GM18505 (cell line): ENCODE data around the gene NECTIN3.
A peak's percentile ranks its signal among the peaks of the same experiment; 100 is the strongest.

Experiments
- ATAC-seq: cut with Tn5 transposase; IDR thresholded peaks from one replicate; pipeline ENCODE4 v1.9.1; 2021; ENCODE audit not compliant: unreplicated experiment
- POLR2A ChIP-seq: IDR thresholded peaks from 4 replicates; pipeline ENCODE4 v1.6.1; 2011; ENCODE audit warnings: borderline replicate concordance; ENCODE audit not compliant: insufficient read depth, insufficient read length; ENCODE audit errors: extremely low read depth

Gene NECTIN3

DNA sequence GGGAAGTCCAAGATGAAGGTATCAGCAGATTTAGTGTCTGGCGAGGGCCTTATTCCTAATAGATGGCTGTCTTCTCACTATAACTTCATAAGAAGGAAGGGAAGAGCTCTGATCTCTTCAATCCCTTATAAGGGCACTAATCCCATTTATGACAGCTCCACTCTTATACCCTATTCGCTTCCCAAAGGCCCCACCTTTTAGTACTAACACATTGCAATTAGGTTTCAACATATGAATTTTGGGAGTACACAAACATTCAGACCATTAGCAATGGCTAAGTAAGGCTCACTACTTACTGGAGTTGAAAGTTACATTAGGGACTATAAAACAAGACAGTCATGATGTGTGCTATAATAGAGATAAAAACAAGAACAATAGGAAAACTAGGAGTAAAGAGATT, 118.9 kb downstream of the NECTIN3 start:
- TF ChIP-seq POLR2A = no peak
- ATAC-seq = no peak

DNA sequence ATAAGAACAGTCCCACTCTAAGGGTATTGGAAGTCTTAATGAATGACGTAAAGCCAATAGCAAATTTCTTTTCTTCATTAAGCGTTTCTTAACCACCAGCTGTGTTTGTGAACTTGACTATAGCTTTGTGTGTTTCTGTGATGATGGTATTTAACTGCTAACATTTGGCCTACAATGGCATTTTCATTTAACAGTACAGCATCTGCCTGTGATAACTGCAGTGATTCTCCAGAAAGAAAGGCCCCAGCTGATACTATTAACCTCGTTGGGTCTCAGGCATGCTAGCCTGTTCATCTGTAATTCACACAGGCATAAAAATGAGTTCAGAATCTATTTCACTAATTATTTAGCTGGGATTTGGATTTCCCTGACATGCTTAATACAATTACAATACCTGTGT, 121.9 kb downstream of the NECTIN3 start:
- ATAC-seq = no peak

DNA sequence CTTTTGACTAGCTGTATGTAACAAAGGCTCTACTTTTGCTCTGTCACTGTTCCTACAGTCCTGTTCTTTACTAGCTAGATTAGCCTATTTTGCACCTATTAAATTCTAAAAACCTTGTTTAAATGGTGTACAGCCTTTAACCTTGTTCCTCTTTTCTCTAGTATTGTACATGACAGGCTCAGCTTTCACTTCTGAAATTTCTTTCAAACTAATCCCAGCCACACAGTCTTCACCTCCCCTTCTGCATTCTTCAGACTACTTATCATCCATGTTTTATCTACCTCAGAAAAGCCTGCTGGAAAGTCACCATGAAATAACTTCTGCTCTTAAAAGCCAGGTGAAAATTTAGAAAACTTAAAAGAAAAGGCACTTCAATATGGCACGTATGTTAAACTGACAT, 122.4 kb downstream of the NECTIN3 start:
- no peak for TF ChIP-seq POLR2A
- ATAC-seq = peak; percentile 49

More for the DNA sequence above, 121.9 kb downstream of the NECTIN3 start:
- no peak for TF ChIP-seq POLR2A

DNA sequence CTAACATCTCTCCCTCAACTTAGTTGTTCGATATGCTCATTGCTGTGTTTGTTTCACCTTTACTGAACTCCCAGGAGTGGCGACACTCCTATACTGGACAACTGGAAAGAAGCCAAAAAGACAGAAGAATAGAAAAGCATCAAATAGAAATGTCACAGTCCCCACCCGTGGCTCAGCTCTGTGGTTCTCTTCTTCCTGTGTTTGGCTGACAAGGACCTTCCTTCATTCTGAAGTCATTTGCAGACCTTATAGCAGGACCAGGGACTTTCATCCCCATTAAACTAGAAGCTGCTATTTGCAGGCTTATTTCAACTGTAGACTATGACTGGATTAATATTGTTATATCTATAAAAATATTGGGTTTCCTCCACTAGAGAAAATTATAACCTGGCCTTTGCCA, 125.9 kb downstream of the NECTIN3 start:
- no peak for TF ChIP-seq POLR2A
- no peak for ATAC-seq

DNA sequence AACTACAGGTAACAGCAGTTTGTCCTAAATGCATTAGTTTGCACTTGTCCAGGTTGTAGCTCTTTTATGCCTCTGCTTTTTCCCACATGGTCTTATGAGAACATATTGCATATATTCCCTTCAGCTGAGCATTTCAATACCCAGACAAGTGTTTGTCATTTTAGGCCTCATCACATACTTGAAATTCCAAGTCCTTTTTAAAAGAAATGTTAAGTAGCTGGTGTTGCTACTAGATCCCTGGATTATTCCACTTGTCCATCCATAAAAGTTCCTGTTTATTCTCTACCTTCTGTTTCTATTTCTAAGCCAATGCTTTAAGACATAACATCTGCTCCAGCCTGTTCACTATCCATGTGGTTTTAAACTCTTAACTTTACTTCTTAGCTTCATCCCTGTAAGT, 128.4 kb downstream of the NECTIN3 start:
- no peak for TF ChIP-seq POLR2A
- no peak for ATAC-seq

DNA sequence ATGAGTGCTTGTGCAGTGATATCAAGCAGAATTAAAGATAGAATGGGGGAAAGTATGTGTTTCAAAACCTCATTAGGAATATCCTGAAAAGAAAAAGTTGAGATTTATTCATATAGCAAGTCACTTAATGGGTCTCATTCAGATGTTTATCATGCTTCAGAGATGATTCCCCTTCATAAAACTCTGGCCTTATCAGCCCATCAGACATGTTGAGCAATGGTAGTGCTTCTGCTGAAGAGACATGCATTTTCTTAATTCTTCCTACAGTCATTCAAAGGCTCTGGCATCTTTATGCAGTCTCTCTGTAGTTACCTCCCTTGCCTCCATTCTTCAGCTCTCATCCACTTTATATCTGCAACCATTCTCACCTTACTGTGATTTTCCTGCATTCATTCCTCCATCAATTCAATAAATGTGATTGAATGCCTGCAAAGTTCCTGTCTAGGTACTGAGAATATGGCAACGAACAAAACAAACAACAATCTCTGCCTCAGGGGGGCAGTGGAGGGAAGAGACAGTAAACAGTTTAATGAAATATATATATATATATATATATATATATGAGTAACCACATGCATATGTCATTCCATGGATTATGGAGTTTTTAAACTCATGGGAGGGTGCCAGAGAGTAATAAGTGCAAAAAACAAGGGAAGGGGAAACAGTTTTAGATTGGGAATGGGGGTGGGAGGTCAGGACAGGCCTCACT, 138.5 kb downstream of the NECTIN3 start:
- TF ChIP-seq POLR2A = no peak
- ATAC-seq = no peak

DNA sequence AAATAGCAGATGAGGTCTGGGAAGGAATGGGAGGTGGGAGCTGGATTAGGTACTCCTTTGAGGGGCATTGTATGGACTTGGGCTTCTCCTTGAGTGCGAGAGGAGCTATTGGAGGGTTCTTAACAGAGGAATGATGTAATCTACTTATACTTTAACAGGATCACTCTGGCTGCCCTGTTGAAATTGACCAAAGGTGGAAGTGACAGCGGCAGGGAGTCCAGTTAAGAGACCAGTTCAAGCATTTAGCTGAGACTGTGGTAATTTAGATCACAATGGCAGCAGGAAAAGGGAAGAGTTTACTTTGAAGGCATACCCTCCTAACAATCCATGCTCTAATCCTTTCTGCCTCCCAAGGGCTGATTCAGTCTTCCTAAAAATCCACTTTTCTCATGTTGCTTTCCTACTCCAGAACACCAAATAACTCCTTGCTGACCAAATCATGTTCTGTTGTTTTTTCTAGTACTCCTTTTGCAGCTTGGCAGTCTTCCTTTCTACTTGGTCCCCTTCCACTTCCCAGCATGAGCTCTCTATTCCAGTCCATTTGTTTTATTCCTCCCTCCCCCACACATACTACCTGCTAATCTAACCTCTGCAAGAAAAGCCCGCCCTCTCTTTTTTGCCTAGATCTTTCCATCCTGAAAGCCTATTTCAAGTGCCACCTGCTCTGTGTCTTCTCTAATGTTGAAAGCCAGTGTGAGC, 139.4 kb downstream of the NECTIN3 start:
- no peak for TF ChIP-seq POLR2A
- ATAC-seq = no peak

DNA sequence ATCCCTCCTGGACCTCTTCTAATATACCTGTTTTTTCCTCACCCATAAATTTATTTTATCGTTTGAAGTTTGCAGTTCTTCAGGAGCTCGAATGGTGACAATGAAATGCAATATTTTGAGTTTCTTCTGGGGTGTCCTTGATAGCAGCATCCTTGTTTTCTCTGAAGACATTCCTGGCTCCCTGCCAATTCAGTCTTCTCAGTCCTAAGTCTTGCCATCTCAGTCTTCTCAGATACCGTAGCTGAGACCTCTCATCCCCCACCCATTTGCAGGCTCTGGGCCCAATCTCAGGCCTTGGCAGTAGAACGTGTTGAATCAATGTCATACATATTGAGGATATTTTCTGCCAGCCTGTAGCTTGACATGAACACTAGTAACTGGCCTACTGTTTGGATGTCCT, 140.9 kb downstream of the NECTIN3 start:
- TF ChIP-seq POLR2A = no peak
- no peak for ATAC-seq

DNA sequence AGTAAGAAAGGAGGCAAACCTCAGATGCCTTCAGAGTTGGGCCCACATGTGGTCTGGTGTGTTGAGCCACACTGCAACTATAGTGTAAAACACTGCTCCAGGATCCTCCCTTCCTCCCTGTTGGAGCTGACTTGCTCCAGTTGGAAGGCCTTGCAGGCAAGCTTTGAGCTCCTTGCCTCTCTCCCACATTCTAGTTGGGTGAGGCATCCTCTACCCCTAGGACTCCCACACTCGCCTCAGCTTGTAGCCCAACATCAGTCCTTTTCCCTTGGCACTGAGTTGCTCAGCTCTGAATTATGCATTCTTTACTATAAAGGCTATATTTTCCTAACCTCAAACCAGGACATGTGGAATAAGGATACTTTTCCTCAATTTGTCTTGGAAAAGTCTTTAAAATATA, 143.9 kb downstream of the NECTIN3 start:
- no peak for ATAC-seq
- no peak for TF ChIP-seq POLR2A

DNA sequence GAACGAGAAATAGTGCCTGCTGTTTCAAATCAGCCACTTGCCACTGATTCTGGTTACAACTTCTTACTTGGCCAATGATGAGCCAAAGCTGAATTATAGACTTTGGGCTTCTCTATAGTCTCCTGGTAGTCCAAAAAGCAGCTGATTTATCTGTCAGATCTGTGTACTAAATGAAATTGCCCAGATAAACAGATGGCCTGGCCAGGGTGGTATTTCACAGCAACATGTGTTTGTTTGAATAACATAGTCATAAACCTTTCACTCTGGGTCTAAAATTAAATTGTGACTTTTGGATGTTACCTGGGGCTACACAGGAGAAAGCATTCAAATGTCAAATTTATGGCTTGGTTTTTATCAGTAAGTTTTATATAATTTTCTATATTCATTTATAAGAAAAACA, 147.0 kb downstream of the NECTIN3 start:
- ATAC-seq = no peak
- no peak for TF ChIP-seq POLR2A

DNA sequence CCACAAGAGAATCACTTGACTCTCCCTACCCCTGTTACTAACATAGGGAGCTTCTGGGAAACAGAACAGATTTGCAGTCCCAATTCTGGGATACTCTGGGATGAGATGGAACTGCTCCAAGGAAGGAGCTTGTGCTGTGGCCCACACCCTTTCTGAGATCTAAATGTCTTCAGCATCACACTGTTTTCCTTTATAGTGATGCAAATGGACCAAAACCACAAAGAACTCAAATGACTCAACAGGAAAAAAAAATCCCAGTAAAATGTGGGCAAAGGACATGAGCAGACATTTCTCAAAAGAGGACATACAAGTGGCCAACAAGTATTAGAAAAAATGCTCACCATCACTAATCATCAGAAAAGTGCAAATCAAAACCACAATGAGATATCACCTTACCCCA, 155.6 kb downstream of the NECTIN3 start:
- no peak for ATAC-seq
- TF ChIP-seq POLR2A = no peak

DNA sequence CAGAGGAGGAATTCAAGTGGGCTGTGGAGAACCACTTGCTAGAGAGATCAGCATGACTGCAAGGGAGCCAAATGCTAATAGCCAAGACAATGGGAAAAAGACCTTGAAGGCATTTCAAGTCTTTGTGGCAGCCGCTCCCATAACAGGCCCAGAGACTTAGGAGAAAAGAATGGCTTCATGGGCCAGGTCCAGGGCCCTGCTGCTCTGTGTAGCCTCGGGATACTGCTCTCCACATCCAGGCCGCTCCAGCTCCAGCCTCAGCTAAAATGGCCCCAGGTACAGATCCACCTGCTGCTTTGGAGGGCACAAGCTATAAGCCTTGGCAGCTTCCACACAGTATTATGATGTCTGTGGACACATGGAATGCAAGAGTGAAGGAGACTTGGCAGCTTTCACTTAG, 157.7 kb downstream of the NECTIN3 start:
- TF ChIP-seq POLR2A = no peak

DNA sequence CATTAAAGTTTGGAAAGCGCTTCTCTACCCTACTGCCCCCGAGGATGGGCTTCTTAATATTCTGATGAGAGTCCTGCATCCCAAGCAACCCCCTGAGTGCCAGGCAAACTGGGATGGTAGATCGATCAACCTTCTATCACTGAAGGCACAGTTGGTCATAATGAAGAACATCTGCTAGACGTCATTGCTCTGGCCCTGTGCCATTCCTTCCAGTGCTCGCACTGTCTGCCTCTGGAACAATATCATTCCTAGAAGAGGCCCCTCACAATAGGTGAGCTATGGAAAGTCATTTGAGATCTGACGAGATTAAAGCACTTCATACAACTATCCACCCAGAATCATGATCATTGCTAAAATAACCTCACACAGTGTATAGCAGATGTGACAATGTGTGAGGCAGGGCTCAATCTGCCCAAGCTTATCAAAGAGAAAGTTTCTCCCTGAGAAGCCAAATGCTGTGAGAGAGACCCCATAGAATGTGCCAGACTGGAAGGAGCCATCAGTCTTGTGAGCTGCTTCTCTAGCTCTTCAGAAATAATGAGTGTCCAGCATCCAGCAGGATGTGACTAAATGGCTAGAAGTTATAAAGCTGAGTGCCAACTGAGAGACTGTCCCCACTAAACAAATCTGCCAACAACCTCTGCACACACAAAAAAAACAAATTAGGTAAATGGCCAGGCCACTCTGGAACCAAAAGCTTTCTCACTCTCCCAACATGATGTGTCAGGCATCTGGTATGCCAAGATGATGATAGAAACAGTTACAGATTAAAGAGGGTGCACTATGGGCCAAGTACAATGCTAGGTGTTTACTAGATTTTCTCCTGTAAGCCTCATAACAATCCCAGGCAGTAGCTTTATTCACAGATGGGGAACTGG, 165.5 kb downstream of the NECTIN3 start:
- no peak for TF ChIP-seq POLR2A
- ATAC-seq = no peak

More for the DNA sequence above, 157.7 kb downstream of the NECTIN3 start:
- no peak for ATAC-seq
